HG03442 (cell line): ENCODE results near the gene CCDC167.
"Not testable (repeated sequence)": the region's sequence is repeated elsewhere in the genome, so short reads cannot be mapped to it uniquely, and the experiment has no call there.

Experiments
- ATAC-seq: cut with Tn5 transposase; IDR thresholded peaks from one replicate; pipeline ENCODE4 v1.9.1; 2021; ENCODE audit warnings: mild to moderate bottlenecking, moderate library complexity; ENCODE audit not compliant: unreplicated experiment

CCDC167 gene

GRCh38 chr6:37512400-37513011 is 12.8 kb upstream of the CCDC167 start:
- no peak for ATAC-seq

DNA sequence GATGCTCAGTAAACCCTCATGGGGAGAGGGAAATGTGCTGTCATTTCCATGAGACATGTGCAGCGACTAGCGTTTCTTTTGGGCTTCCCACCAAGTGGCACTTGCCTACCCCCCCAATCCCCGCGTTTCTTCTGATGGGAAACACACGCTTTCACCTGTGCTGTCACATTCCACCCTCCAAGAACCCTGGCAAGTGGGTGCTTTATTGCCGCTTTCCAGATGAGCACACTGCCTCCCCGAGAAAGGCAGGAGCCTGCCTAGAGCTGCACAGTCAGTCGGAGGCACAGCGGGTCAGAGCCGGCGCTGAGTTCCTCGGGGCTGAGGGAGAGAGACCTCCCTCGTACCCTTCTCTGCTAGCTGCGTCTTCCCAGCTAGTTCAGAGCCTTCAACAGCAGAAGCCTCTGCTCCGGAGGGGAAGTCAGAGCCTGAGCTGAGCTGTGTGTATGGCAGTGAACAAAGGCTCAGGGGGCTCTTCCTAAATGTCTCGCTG is 12.3 kb upstream of the CCDC167 start:
- ATAC-seq, result no peak

- no peak for ATAC-seq
Observed at GRCh38 chr6:37511201-37511600, 11.5 kb upstream of the CCDC167 start.

GRCh38 chr6:37507690-37508421 is 8.2 kb upstream of the CCDC167 start:
- no peak for ATAC-seq

DNA sequence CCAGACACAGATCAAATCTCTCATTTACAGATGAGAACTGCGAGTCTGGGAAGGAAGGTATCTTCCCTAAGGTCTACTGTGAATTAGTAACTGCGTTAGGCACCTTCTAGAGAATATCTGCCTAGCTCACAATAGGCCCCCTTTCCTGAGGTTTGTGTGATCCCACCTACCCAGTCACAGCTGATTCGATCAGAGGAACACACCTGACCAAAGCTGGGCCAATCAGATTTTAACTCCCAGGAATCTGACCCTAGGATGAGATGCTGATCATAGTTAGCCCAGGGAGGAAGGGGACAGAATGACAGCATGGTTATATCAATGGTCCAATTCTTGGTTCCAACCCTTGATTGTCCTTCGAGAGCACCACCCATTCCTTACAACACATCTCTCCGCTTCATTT is 7.4 kb upstream of the CCDC167 start:
- no peak for ATAC-seq

DNA sequence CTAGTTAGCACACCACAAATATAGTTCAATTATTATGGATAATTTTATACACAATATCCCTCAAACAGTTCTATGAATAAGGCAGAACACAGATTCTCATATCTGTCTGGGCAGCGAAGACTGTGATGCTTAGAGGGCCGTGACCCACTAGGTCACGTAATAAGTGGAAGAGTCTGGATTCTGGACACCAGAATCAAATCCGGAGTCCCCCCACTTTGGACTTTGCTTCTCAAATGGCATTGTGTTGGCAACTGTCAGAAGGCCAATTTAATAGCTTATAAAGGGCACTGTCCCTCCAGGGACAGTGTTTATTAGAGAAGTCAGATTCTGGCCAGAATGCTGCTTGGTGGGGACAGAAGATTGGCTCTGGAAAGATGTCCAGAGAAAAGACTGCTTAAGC is 6.8 kb upstream of the CCDC167 start:
- ATAC-seq, result no peak

- ATAC-seq, result no peak
Observed at GRCh38 chr6:37504024-37504423, 4.3 kb upstream of the CCDC167 start.

DNA sequence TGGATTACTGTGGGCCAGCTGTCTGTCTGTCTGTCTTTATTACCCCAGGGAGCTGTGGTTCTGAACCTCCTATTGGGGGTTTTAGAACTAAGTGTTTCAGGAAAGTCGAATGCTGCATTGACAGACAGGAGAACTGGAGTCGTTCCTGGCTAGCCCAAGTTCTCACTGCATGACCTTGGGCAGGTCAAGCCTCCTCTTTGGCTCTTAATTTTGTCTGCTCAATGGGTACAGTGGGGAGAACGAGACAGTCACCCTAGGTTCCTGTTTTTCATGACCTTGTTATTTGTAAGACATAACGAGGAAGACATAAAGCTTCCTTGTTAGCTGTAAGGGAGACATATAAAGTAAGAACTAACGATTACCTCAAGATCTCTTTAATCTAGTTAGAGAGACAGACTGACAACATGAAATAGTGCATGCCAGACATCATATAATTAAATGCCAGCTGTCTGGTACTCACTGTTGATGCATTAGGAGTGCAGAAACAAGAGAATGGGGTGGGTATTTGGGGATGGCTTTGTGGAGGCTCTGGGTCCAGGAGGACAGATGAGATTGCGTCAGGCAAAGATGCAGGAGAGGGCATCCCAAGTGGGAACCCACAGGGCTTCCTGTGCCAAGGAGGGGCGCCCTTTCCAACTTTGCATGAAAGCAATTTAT is 3.7 kb upstream of the CCDC167 start:
- ATAC-seq, result no peak

DNA sequence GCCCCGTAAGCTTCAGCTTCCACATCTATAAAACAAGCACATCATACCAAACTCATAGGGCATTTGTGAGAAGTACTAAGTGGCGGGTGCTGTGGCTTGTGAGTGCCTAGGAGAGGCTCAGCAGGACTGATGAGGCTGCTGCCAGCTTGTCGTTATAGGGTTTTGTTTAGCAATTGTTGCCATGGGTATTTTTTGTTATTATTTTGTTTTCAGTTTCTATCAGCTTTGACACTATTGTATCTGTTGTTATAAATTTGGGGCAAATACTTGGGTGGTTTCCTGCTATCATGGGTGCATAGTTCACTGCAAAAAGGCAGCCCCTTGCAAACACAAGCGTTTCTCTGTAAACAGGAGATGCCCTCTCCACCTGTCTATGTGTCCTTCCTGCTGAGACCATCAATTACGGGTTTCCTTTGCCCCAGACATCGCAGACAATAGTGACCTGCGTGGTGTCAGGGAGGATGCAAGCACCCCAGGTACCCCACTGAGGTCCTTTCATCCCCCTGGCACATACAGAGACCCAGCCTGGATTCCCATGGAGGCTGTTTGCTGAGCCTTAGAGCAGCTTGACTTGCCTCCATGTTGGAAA is 3.1 kb upstream of the CCDC167 start:
- no peak for ATAC-seq

- ATAC-seq, result no peak
Observed at GRCh38 chr6:37501632-37502491, 2.2 kb upstream of the CCDC167 start.

DNA sequence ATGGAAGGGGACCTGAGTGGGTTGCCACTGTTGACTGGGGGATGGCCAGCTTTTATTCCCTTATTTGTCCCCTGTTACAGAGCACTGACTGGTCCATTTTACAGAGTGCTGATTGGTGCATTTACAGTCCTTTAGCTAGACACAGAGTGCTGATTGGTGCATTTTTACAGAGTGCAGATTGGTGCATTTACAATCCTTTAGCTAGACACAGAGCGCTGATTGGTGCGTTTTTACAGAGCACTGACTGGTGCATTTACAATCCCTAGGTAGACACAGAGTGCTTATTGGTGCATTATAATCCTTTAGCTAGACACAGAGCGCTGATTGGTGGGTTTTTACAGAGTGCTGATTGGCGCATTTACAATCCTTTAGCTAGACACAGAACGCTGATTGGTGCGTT is 1.2 kb upstream of the CCDC167 start:
- ATAC-seq, result not testable (repeated sequence)

DNA sequence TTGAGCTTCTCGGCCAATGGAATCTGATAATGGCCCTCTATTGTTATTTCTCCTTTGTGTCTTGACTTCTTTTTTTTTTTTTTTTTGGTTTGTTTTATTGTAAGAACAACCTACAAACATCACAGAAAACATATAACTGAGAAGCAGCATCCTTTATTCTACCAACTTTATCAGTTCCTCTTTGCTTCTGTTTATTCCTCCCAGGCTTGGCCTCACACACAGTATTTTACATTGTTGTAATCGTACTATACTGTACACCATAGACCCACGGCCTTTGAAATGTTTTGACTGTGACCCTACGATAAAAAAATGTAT is 558 bp upstream of the CCDC167 start:
- no peak for ATAC-seq

GRCh38 chr6:37496951-37497885 is 2.5 kb downstream of the CCDC167 start:
- no peak for ATAC-seq

GRCh38 chr6:37495244-37495934 is 4.3 kb downstream of the CCDC167 start:
- ATAC-seq, result no peak

GRCh38 chr6:37493661-37493995 is 6.1 kb downstream of the CCDC167 start:
- no peak for ATAC-seq

DNA sequence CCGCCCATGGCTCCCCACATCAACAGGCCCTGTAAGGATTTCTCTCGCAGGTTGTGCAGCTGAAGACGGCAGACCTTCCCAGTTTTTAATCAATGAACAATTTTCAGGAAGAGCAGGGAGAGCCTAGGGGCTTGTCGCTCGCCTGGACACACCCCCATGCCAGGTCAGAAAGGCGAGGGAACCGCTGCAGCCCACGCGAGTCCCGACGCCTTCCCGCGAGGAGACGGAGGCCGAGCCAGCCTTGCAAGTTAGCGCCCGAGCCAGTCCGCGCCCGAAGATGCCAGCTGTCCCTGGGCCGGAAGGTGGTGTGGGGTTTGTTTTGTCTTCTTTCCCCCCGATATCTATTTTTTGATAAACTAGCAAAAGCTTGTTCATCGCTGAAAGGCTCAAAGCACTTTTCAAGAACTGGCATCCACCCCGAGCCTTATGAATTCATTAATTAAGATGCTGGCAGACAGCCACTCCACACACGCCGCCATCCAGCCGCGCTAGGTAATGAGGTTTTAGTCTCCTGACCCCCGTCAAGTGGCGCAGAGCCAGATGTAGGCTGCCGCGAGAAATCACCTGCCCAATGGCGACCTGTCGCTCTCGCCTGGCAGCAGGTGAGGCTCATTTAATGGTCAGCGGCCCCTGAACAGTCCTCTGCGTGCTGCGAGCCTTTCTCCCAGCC is 6.6 kb downstream of the CCDC167 start:
- no peak for ATAC-seq

DNA sequence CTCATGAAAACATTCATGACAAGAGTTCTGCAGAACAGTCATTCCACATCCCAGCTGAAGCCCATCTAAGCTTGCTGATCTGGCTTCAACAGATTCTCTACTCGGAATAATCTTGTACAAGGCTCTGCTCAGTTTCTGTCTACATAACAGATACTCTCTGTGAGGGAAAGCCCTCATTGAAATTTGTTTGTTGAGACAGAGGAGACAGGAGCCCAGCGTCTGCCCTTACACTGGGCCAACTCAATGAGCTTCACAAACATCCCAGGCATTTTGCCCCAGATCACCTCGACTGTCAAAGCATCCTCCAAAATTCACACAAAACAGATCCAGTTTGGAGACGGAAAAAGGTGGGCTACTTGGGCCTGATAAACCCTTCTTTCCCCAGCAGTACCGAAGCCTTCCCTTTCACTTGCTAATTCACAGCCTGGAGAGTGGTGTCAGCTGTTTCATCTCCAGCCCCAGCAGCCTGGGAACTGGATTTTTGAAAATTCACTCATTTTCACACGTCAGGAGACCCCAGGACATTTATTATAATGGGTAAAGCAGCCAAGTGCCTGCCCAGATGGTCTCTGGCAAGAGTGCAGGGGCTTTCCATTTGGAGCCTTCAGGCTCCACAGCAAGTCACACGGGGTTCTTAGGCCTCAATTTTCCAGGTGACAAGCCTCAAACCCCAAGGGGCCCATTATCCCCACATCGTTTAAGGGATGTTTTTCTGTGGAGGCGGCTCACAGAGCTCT is 7.3 kb downstream of the CCDC167 start:
- ATAC-seq, result no peak

DNA sequence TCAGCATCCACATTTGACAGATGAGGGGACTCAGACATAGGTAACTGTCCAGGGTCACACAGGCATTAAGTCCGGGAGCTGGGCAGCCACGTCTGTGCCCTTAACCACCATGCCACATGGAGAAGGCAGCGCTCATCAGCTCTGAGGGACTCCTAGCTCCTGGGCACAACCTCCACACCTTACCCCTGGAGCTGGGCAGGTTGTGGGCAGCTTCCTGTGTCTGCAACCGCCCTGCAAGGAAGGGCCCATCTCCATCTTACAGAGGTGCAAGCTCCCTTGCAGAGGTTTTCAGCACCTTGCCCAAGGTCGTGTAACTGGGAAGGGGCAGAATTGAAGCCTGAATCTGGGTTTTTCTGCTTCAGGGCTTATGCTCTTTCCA is 7.9 kb downstream of the CCDC167 start:
- no peak for ATAC-seq
